DMS 273 (cell line): ENCODE results near the gene ZNF653.

Source experiments
- DNase-seq: peaks from one replicate; lab custom pipeline; 2025; ENCODE audit not compliant: unreplicated experiment; lab: John Stamatoyannopoulos, UW

ZNF653 gene

DNA sequence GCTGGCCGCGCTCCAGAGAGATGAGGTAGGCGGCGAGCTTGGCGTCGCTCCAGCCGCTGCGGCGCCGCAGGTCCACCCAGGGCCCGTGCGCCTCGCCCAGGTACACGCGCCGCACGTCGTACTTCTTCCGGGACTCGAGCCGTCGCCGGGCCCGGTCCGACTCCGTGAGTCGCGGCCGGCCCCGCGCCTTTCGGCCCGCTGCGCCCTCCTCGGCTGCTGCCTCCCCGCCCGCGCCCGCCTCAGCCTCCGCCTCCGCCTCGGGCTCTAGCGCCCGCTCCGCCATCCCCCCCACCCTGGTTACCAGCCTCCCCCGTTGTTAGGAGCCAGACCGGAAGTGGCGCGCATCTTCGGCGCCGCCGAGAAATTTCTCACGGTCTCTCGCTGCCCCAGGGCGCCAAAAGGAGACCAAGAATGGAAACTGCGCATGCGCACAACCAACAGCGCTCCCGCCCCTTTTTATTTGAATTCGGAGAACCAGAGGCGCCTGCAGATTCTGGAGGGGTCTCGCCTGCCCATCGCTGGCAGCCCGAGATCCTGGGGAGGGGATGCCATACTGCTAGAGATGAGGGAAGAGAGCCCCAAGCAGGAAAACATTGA is at the start of gene ZNF653:
TSS of gene ZNF653 (minus strand) at position 336 of the 597 bp plus-strand sequence. CDS start at position 283, 53 bp downstream.
- DNase-seq, result peak; percentile 98

DNA sequence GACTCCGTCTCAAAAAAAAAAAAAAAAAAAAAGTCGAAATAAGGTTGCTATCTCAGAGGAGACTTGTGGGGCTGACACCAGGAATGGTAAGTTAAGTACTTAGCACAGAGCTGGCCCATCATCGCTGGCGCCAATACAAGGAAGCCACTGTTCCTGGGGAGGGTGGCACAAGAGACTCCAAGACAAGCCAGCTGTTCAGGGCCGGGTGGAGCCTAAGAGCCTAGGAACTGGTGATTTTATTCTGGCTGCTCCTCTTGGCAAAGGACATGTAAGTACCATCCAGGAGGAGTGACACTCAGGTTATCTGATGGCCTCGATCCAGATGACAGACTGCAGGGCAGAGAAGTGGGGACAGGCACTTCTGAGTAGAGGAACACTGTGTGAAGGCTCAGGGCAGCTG is 49.6 kb upstream of the ZNF653 start:
- no peak for DNase-seq

DNA sequence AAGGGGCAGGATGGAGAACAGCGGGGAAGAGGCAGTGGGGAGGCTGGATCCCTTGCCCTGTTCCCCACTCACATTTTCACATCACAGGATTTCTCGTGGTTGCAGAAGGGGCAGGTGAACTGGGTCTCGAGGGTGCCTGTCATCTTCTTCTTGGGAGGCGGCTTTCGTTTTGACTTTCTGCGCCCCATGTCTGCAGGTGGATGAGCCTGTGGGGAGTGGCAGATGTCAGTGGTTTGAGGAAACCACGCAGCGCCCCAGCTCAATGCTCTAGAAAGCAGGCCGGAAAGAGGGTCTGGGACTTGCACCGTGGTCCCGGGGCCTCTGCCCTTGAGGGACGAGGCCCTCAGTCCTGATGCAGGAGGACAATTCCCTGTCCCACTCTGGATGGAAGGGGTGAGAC is 48.5 kb upstream of the ZNF653 start:
- DNase-seq, result no peak

- no peak for DNase-seq
These were observed 47.2 kb upstream of the ZNF653 start for GRCh38 chr19:11552666-11553372.

GRCh38 chr19:11551603-11552235 is 46.1 kb upstream of the ZNF653 start:
- peak; percentile 76 for DNase-seq

DNA sequence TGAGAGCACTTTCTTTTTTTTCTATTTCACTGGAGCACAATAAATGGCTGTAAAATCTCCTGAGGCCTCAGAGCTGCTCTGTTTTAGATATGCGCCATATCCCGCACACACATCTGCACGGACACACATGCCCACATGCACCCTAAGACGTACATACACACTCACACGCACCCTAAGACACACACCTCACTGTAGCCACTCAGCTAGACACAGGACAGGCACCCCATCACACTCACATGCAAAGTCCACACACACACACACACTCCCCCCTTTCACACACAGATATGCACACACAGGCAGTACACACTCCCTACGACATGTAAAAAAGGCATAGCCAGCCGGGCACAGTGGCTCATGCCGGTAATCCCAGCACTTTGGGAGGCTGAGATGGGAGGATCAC is 44.6 kb upstream of the ZNF653 start:
- DNase-seq, result no peak

- no peak for DNase-seq
These were observed 43.8 kb upstream of the ZNF653 start for GRCh38 chr19:11549386-11549953.

DNA sequence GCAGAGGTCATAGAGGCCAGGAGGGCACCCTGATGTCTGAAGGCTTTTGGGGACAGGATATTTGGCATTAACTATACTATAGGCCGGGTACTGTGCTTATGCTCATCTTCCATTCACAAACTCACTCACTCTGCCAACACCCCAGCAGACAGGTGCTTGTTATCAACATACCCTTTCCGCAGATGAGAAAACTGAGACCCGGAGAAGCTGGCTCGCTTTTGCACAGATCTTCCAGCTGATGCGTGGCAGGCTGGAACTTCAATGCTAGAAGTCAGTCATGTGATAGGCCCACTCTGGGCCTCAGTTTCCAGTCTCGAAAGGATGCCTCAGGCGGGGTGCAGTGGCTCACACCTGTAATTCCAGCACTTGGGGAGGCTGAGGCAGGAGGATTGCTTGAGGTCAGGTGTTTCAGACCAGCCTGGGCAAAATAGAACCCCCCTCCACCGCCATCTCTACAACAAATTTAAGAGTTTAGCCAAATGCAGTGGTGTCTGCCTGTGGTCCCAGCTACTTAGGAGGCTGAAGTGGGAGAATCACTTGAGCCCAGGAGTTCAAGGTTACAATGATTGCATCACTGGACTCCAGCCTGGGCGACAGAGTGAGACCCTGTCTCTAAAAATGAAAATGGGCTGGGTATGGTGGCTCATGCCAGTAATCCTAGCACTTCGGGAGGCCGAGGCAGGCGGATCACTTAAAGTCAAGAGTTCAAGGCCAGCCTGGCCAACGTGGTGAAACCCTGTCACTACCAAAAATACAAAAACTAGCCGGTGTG is 42.5 kb upstream of the ZNF653 start:
- no peak for DNase-seq

GRCh38 chr19:11541238-11541637 is 35.6 kb upstream of the ZNF653 start:
- DNase-seq, result peak; percentile 36

- no peak for DNase-seq
These were observed 35.0 kb upstream of the ZNF653 start for GRCh38 chr19:11540645-11541044.

GRCh38 chr19:11539495-11540365 is 34.1 kb upstream of the ZNF653 start:
- DNase-seq, result peak; percentile 64

- peak; percentile 70 for DNase-seq
These were observed 32.8 kb upstream of the ZNF653 start, which contains the start of gene CNN1 for GRCh38 chr19:11538232-11539036. CNN1 (plus strand) TSS chr19:11538851; CDS start chr19:11538928, 77 bp downstream.

DNA sequence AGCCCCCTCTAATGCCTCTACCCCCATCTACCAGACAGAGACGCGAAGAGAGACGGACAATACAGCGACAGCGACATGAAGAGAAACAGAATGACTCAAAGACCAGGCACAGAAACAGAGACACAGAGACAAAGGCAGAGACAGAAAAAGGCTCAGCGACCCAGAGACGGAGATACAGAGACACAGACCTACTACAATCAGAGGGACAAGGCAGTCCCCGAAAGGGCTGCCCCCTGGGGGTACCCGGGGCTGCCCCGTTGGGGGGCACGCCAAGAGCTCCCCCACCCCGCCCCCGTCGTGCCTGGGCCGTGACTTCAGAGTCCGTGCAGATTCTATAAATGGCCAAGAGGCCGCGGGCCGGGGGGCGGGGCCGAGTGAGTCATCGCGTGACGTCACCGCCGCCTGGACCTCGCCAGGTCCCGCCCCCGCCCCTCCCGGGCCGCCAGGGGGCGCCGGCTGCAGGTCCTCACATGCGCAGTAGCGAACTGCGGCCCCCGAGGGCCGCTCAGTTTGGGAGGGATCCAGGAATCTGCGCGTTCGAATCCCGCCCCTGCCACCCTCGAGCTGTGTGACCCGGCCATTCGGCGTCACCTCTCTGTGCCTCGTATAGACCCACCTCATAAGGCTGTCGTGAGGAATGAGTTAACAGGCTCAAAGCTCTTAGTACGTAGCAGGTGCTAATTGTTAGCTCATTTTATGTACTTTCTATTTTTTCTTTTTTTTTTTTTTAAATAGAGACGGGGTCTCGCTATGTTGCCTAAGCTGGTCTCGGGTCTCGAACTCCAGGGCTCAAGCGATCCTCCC is 30.4 kb upstream of the ZNF653 start:
- peak; percentile 95 for DNase-seq

GRCh38 chr19:11534948-11535347 is 29.3 kb upstream of the ZNF653 start:
- no peak for DNase-seq

GRCh38 chr19:11534538-11534937 is 28.9 kb upstream of the ZNF653 start:
- DNase-seq, result no peak

GRCh38 chr19:11530432-11530831 is 24.8 kb upstream of the ZNF653 start:
- peak; percentile 98 for DNase-seq

GRCh38 chr19:11528551-11529341 is 23.1 kb upstream of the ZNF653 start, which contains the start of gene ECSIT:
ECSIT (minus strand) TSS chr19:11529134; CDS start chr19:11519170, 9,964 bp downstream.
- peak; percentile 99 for DNase-seq

DNA sequence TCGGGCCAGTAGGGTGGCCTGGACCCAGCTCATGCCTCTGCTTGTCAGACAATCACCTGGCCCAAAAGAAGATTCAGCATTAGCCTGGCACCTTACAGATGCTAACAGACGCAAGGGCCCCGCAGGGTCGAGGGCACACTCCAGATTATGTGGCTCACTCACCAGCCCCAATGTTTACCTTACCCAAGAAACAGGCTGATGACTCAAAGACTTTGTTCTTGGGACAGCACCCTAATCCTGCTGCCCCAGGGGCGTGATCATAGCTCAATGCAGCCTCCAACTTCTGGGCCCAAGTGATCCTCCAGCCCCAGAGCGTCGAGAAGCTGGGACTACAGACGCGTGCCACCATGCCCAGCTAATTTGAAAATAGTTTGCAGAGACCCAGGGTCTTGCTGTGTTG is 13.5 kb upstream of the ZNF653 start:
- no peak for DNase-seq
